Lung (tissue), 12 donors: ENCODE measurements around the gene GINM1. TPM values are rescaled to one million over a fixed set of nuclear protein-coding genes. Genes with fewer than 3 reads are reported as not detected.
A peak's percentile ranks its signal among the peaks of the same experiment; 100 is the strongest.

Experiments
- ATAC-seq: fragments of 200-7000 bp; cut with Tn5 transposase; one replicate; pipeline ENCODE4 v1.9.1; 2020; ENCODE audit warnings: moderate number of reproducible peaks; ENCODE audit not compliant: insufficient read depth, low FRiP score
- DNase-seq, 3 donors: peaks; one replicate each; pipeline ENCODE4 v3.0.0-alpha.2; 2013 to 2017
- H3K27ac ChIP-seq, 2 donors: one replicate each; pipeline ENCODE4 v1.5.1; 2013; ENCODE audit warnings: mild to moderate bottlenecking in 2 of 2, moderate library complexity in 2 of 2, control low read depth in 1 of 2, inconsistent platforms in 1 of 2, low read depth in 1 of 2, low read length in 1 of 2
- H3K27me3 ChIP-seq, 3 donors: one replicate each; pipeline ENCODE4 v1.5.1; 2013; ENCODE audit warnings: low read length in 2 of 3; ENCODE audit not compliant: control insufficient read depth in 3 of 3, insufficient read depth in 3 of 3
- H3K36me3 ChIP-seq, 4 donors: one replicate each; pipeline ENCODE4 v1.5.1; 2013; ENCODE audit warnings: low read length in 4 of 4, mild to moderate bottlenecking in 1 of 4, moderate library complexity in 1 of 4; ENCODE audit not compliant: control insufficient read depth in 4 of 4, insufficient read depth in 4 of 4
- H3K4me1 ChIP-seq, 5 donors: one replicate each; pipeline ENCODE4 v1.5.1; 2013; ENCODE audit warnings: low read length in 5 of 5, mild to moderate bottlenecking in 2 of 5, moderate library complexity in 1 of 5; ENCODE audit not compliant: control insufficient read depth in 5 of 5, insufficient read depth in 5 of 5
- H3K4me3 ChIP-seq: one replicate; pipeline ENCODE4 v1.5.1; 2013; ENCODE audit warnings: mild to moderate bottlenecking, control low read depth, moderate library complexity
- H3K9ac ChIP-seq, 2 donors: one replicate each; pipeline ENCODE4 v1.5.1; 2013; ENCODE audit warnings: low read length in 2 of 2, control low read depth in 1 of 2; ENCODE audit not compliant: insufficient read depth in 1 of 2
- H3K9me3 ChIP-seq, 4 donors: one replicate each; pipeline ENCODE4 v1.5.1; 2013; ENCODE audit warnings: low read length in 3 of 4, mild to moderate bottlenecking in 1 of 4, moderate library complexity in 1 of 4; ENCODE audit not compliant: control insufficient read depth in 4 of 4, insufficient read depth in 3 of 4
- WGBS, 2 donors: extraction: QIAGEN DNeasy Blood & Tissue Kit; methylation state at CpG; one replicate each; pipeline ENCODE4 v1.1.7; 2013; 5-methylcytosine and 5-hydroxymethylcytosine counted together
- polyA plus RNA-seq, 2 donors: library from polyadenylated mRNA; stranded (reverse); fragments of 200-250 nt; gene quantifications; one replicate each; pipeline ENCODE4 v1.2.1, GENCODE V29; 2013
- total RNA-seq, 2 donors: library from RNA; depleted of rRNA in 1 of 2; stranded (reverse); fragments of >200 nt in 1 of 2; gene quantifications; one replicate each; pipeline ENCODE4 v1.2.1, GENCODE V29; 2014 to 2021
- TF ChIP-seq, protein P1 (sequence below): IDR thresholded peaks from 2 replicates; pipeline ENCODE4 v1.5.1; 2012; ENCODE audit warnings: mild to moderate bottlenecking; ENCODE audit errors: control extremely low read depth, extremely low read depth
- donor health status: control.
- donor health status: control.
- donor health status: Bipolar disorder and iron deficiency.
- donor health status: healthy.
- donor health status: DM: yes; HTN: yes; CAD: no.

GINM1 gene
- total and polyA plus RNA-seq, 4 donors, result 32.1 to 62.3 (median 36.1) TPM

GRCh38 chr6:149541139-149541538 is 25.0 kb upstream of the GINM1 start:
- DNase-seq (no peak), ATAC-seq (no peak)
- Histone ChIP-seq H3K9me3 (no peaks in the 10 kb centered on the region), H3K9ac (no peak overlapping the region), H3K4me1 (peaks cover 0 to 17% (median 8%) of the 10 kb centered on the region in 5 donors), H3K27me3 (no peaks in the 10 kb centered on the region), H3K4me3 (no peak overlapping the region), H3K27ac (no peak overlapping the region), H3K36me3 (peaks cover 16 to 31% (median 25%) of the 10 kb centered on the region in 4 donors)
- TF ChIP-seq, protein P1, sequence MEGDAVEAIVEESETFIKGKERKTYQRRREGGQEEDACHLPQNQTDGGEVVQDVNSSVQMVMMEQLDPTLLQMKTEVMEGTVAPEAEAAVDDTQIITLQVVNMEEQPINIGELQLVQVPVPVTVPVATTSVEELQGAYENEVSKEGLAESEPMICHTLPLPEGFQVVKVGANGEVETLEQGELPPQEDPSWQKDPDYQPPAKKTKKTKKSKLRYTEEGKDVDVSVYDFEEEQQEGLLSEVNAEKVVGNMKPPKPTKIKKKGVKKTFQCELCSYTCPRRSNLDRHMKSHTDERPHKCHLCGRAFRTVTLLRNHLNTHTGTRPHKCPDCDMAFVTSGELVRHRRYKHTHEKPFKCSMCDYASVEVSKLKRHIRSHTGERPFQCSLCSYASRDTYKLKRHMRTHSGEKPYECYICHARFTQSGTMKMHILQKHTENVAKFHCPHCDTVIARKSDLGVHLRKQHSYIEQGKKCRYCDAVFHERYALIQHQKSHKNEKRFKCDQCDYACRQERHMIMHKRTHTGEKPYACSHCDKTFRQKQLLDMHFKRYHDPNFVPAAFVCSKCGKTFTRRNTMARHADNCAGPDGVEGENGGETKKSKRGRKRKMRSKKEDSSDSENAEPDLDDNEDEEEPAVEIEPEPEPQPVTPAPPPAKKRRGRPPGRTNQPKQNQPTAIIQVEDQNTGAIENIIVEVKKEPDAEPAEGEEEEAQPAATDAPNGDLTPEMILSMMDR, result no peak
- 89 to 96% methylated on average over 2 of the region's 2 CpGs for WGBS, 2 donors

DNA sequence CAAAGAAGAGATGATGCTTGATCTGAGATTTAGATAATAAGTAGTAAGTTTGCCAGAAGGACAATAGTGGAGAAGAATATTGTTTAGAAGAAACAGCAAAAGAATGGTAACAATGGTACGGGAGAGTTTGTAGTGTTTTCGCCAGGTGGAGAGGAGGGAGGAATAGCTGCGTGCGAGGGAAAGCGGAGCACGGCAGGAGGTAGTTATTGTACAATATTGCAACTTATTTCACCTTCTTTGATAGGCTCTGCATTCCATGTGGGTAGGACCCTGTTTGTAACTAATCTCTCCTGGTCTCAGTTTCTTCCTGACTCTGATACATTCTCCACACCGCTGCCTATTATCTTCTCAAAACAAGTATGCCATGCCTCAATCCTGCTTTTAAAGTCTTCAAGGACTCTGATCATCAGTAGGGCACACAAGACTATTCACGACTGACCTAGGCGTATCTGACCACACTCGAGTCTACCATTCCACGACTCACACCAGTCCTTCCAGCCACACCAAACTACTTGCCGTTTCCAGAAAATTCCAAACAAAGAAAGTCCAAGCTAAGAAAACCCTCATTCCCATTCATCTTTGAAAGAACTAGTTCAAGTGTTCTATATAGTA is 21.4 kb upstream of the GINM1 start:
- Histone ChIP-seq H3K4me1 (peaks cover 0 to 17% (median 8%) of the 10 kb centered on the region in 5 donors), H3K4me3 (peak overlapping the region; percentile 82), H3K27me3 (no peaks in the 10 kb centered on the region), H3K9ac (peak overlapping the region; percentile 98 to 100), H3K9me3 (no peaks in the 10 kb centered on the region), H3K36me3 (peaks cover 0 to 8% (median 3%) of the 10 kb centered on the region in 4 donors), H3K27ac (peak overlapping the region; percentile 70 to 92)
- 25 to 31% methylated on average over 12 of the region's 12 CpGs for WGBS, 2 donors
- ATAC-seq, result no peak
- TF ChIP-seq, protein P1, result no peak
- DNase-seq, result no peak

- ATAC-seq (no peak), DNase-seq (peak; percentile 83 to 89 (median 87))
- peak overlapping the region; percentile 98 to 100 for H3K9ac ChIP-seq
- H3K27ac ChIP-seq, result peak overlapping the region; percentile 92 to 98
- no peaks in the 10 kb centered on the region for H3K9me3 ChIP-seq
- peaks cover 0 to 17% (median 8%) of the 10 kb centered on the region in 5 donors for H3K4me1 ChIP-seq
- peaks cover 0 to 8% (median under 1%) of the 10 kb centered on the region in 4 donors for H3K36me3 ChIP-seq
- peak overlapping the region; percentile 82 for H3K4me3 ChIP-seq
- TF ChIP-seq, protein P1, result no peak
- WGBS, 2 donors, result 0 to 1% methylated on average over 16 of the region's 16 CpGs
- H3K27me3 ChIP-seq, result no peaks in the 10 kb centered on the region
Observed at GRCh38 chr6:149545258-149545753, 20.9 kb upstream of the GINM1 start.
